CD4-positive, alpha-beta T cell treated with Interleukin-21 for 1 hour (primary cell): ENCODE results near the gene DOCK7.
"Not testable (repeated sequence)": the region's sequence is repeated elsewhere in the genome, so short reads cannot be mapped to it uniquely, and the experiment has no call there.

Source experiments
- DNase-seq: peaks from one replicate; pipeline ENCODE4 v3.0.0-alpha.2; 2020

Gene DOCK7

GRCh38 chr1:62687903-62688686, at the start of gene DOCK7:
Gene DOCK7, minus strand, starts transcription at chr1:62688386. Its CDS starts 122 bp downstream, at chr1:62688264.
- DNase-seq, result peak; percentile 51

GRCh38 chr1:62735491-62736171, 47.4 kb upstream of the DOCK7 start:
- DNase-seq, result no peak

- no peak for DNase-seq
Measured at GRCh38 chr1:62732331-62732730, 44.1 kb upstream of the DOCK7 start.

GRCh38 chr1:62728963-62729362, 40.8 kb upstream of the DOCK7 start:
- no peak for DNase-seq

- DNase-seq, result no peak
Measured at GRCh38 chr1:62727656-62728407, 39.6 kb upstream of the DOCK7 start.

GRCh38 chr1:62726011-62726442, 37.8 kb upstream of the DOCK7 start:
- no peak for DNase-seq

GRCh38 chr1:62725255-62725654, 37.1 kb upstream of the DOCK7 start:
- no peak for DNase-seq

GRCh38 chr1:62724430-62724829, 36.2 kb upstream of the DOCK7 start:
- DNase-seq, result no peak

- no peak for DNase-seq
Measured at GRCh38 chr1:62723883-62724282, 35.7 kb upstream of the DOCK7 start.

- DNase-seq, result no peak
Measured at GRCh38 chr1:62722796-62723195, 34.6 kb upstream of the DOCK7 start.

GRCh38 chr1:62720946-62721554, 32.9 kb upstream of the DOCK7 start:
- DNase-seq, result no peak

GRCh38 chr1:62718400-62718799, 30.2 kb upstream of the DOCK7 start:
- not testable (repeated sequence) for DNase-seq

- no peak for DNase-seq
Measured at GRCh38 chr1:62717483-62717882, 29.3 kb upstream of the DOCK7 start.

- DNase-seq, result no peak
Measured at GRCh38 chr1:62716397-62716796, 28.2 kb upstream of the DOCK7 start.

GRCh38 chr1:62712336-62713243, 24.4 kb upstream of the DOCK7 start:
- no peak for DNase-seq

GRCh38 chr1:62707744-62708120, 19.5 kb upstream of the DOCK7 start:
- DNase-seq, result no peak

- no peak for DNase-seq
Measured at GRCh38 chr1:62706985-62707743, 19.0 kb upstream of the DOCK7 start.

- not testable (repeated sequence) for DNase-seq
Measured at GRCh38 chr1:62698161-62698560, 10.0 kb upstream of the DOCK7 start.

- not testable (repeated sequence) for DNase-seq
Measured at GRCh38 chr1:62694479-62694878, 6.3 kb upstream of the DOCK7 start.

- DNase-seq, result no peak
Measured at GRCh38 chr1:62693123-62693522, 4.9 kb upstream of the DOCK7 start.
